Muscle of leg (tissue), 11 donors: ENCODE measurements around the gene BAIAP3. TPM values are rescaled to one million over a fixed set of nuclear protein-coding genes. Genes with fewer than 3 reads are reported as not detected.
A peak's percentile ranks its signal among the peaks of the same experiment; 100 is the strongest.
"Not testable (repeated sequence)": the region's sequence is repeated elsewhere in the genome, so short reads cannot be mapped to it uniquely, and the experiment has no call there.

Experiments
- DNase-seq: peaks from one replicate; pipeline ENCODE4 v3.0.0; 2013
- H3K27ac ChIP-seq: one replicate; pipeline ENCODE4 v1.5.1; 2013; ENCODE audit warnings: mild to moderate bottlenecking, low read length, control low read depth
- H3K27me3 ChIP-seq: one replicate; pipeline ENCODE4 v1.6.1; 2013; ENCODE audit warnings: low read length; ENCODE audit not compliant: control insufficient read depth, insufficient read depth
- H3K36me3 ChIP-seq: one replicate; pipeline ENCODE4 v1.6.1; 2013; ENCODE audit warnings: low read length; ENCODE audit not compliant: control insufficient read depth, insufficient read depth
- H3K4me1 ChIP-seq: one replicate; pipeline ENCODE4 v1.6.1; 2013; ENCODE audit warnings: low read length; ENCODE audit not compliant: control insufficient read depth, insufficient read depth
- H3K4me3 ChIP-seq: one replicate; pipeline ENCODE4 v1.5.1; 2013; ENCODE audit warnings: low read length, control low read depth
- H3K9me3 ChIP-seq: replicated peaks from 2 replicates; pipeline ENCODE4 v1.6.1; 2013; ENCODE audit warnings: low read depth, low read length; ENCODE audit not compliant: control insufficient read depth
- WGBS: methylation state at CpG from one replicate; pipeline ENCODE4 v1.1.5; 2013; ENCODE audit warnings: missing lambda C conversion rate; ENCODE audit not compliant: insufficient coverage; 5-methylcytosine and 5-hydroxymethylcytosine counted together
- polyA plus RNA-seq, 8 donors: library from polyadenylated mRNA; unstranded; fragments of 120-200 nt; gene quantifications; one replicate each; pipeline versions ENCODE4 v1.2.1 to v1.2.3, GENCODE V29; 2013; ENCODE audit warnings: inconsistent platforms in 1 of 8, low replicate concordance in 1 of 8; ENCODE audit not compliant: insufficient read length in 8 of 8, insufficient read depth in 1 of 8
- total RNA-seq: library from RNA; stranded (reverse); fragments of 120-200 nt; gene quantifications from one replicate; pipeline ENCODE4 v1.2.4, GENCODE V29; 2013

BAIAP3 gene
- total and polyA plus RNA-seq, 9 donors = 0.40 to 1.3 (median 0.83) TPM

GRCh38 chr16:1325673-1326371 is 7.6 kb upstream of the BAIAP3 start:
- Histone ChIP-seq H3K4me1 (no peaks in the 10 kb centered on the region), H3K4me3 (no peak overlapping the region), H3K36me3 (peaks cover 43% of the 10 kb centered on the region), H3K27me3 (peaks cover 11% of the 10 kb centered on the region), H3K9me3 (no peaks in the 10 kb centered on the region), H3K27ac (no peak overlapping the region)
- WGBS = 55% methylated on average over 18 of the region's 20 CpGs
- no peak for DNase-seq

- peaks cover 17% of the 10 kb centered on the region for H3K27me3 ChIP-seq
- no peaks in the 10 kb centered on the region for H3K9me3 ChIP-seq
- no peaks in the 10 kb centered on the region for H3K4me1 ChIP-seq
- H3K36me3 ChIP-seq = peaks cover 38% of the 10 kb centered on the region
- no peak overlapping the region for H3K27ac ChIP-seq
- DNase-seq = no peak
- WGBS = 67% methylated on average over 2 of the region's 17 CpGs
- no peak overlapping the region for H3K4me3 ChIP-seq
Observed at GRCh38 chr16:1326391-1326790, 7.1 kb upstream of the BAIAP3 start.

GRCh38 chr16:1326946-1327618 is 6.4 kb upstream of the BAIAP3 start:
- no peak for DNase-seq
- 66% methylated on average over 15 of the region's 17 CpGs for WGBS
- Histone ChIP-seq H3K36me3 (peaks cover 32% of the 10 kb centered on the region), H3K27me3 (peaks cover 24% of the 10 kb centered on the region), H3K27ac (no peak overlapping the region), H3K4me1 (peaks cover 6% of the 10 kb centered on the region), H3K4me3 (no peak overlapping the region), H3K9me3 (no peaks in the 10 kb centered on the region)

GRCh38 chr16:1327619-1327947 is 5.9 kb upstream of the BAIAP3 start:
- no peak for DNase-seq
- H3K27ac ChIP-seq = no peak overlapping the region
- no peaks in the 10 kb centered on the region for H3K9me3 ChIP-seq
- H3K4me1 ChIP-seq = peaks cover 10% of the 10 kb centered on the region
- H3K27me3 ChIP-seq = peaks cover 29% of the 10 kb centered on the region
- H3K36me3 ChIP-seq = peaks cover 29% of the 10 kb centered on the region
- WGBS = 41% methylated on average over 4 of the region's 5 CpGs
- no peak overlapping the region for H3K4me3 ChIP-seq

GRCh38 chr16:1328136-1328535 is 5.3 kb upstream of the BAIAP3 start:
- peaks cover 16% of the 10 kb centered on the region for H3K4me1 ChIP-seq
- not testable (repeated sequence) for H3K9me3 ChIP-seq, H3K27ac ChIP-seq, DNase-seq, H3K4me3 ChIP-seq
- H3K36me3 ChIP-seq = peaks cover 24% of the 10 kb centered on the region
- 87% methylated on average over 12 of the region's 20 CpGs for WGBS
- H3K27me3 ChIP-seq = peaks cover 34% of the 10 kb centered on the region

GRCh38 chr16:1328961-1329360 is 4.5 kb upstream of the BAIAP3 start:
- H3K9me3 ChIP-seq, H3K27ac ChIP-seq, DNase-seq, H3K4me3 ChIP-seq: not testable (repeated sequence)
- Histone ChIP-seq H3K4me1 (peaks cover 19% of the 10 kb centered on the region), H3K27me3 (peaks cover 40% of the 10 kb centered on the region), H3K36me3 (peaks cover 17% of the 10 kb centered on the region)
- WGBS = 87% methylated on average over 7 of the region's 10 CpGs

- peaks cover 21% of the 10 kb centered on the region for H3K4me1 ChIP-seq
- 74% methylated on average over 9 of the region's 17 CpGs for WGBS
- H3K9me3 ChIP-seq = no peaks in the 10 kb centered on the region
- H3K27me3 ChIP-seq = peaks cover 54% of the 10 kb centered on the region
- H3K4me3 ChIP-seq = no peak overlapping the region
- H3K27ac ChIP-seq = no peak overlapping the region
- DNase-seq = no peak
- peaks cover 3% of the 10 kb centered on the region for H3K36me3 ChIP-seq
Observed at GRCh38 chr16:1330260-1330914, 3.1 kb upstream of the BAIAP3 start.

- Histone ChIP-seq H3K4me1 (peaks cover 21% of the 10 kb centered on the region), H3K27ac (no peak overlapping the region), H3K9me3 (no peaks in the 10 kb centered on the region), H3K4me3 (no peak overlapping the region), H3K27me3 (peaks cover 62% of the 10 kb centered on the region), H3K36me3 (no peaks in the 10 kb centered on the region)
- no peak for DNase-seq
- WGBS = 32% methylated on average over 7 of the region's 22 CpGs
Observed at GRCh38 chr16:1330931-1331711, 2.3 kb upstream of the BAIAP3 start.

- no peaks in the 10 kb centered on the region for H3K36me3 ChIP-seq
- H3K4me1 ChIP-seq = peaks cover 21% of the 10 kb centered on the region
- peaks cover 70% of the 10 kb centered on the region for H3K27me3 ChIP-seq
- WGBS = 1% methylated on average over 27 of the region's 34 CpGs
- no peaks in the 10 kb centered on the region for H3K9me3 ChIP-seq
- peak overlapping the region; percentile 8 for H3K4me3 ChIP-seq
- peak overlapping the region; percentile 29 for H3K27ac ChIP-seq
- peak; percentile 65 for DNase-seq
Observed at GRCh38 chr16:1331712-1332617, 1.5 kb upstream of the BAIAP3 start.
